Measurements from ENCODE around the gene RABEPK.
"Not testable (repeated sequence)": the region's sequence is repeated elsewhere in the genome, so short reads cannot be mapped to it uniquely, and the experiment has no call there.

Gene RABEPK

GRCh38 chr9:125214186-125214585 is 13.8 kb downstream of the RABEPK start:
- H3K36me3 Mint-ChIP-seq (ENCODE audit: insufficient read depth) = peaks cover 33% of the 10 kb centered on the region
- H3K4me3 Mint-ChIP-seq = no peak overlapping the region
- H3K27me3 Mint-ChIP-seq = no peaks in the 10 kb centered on the region

GRCh38 chr9:125218621-125219020 is 18.3 kb downstream of the RABEPK start:
- DNase-seq (ENCODE audit: low spot score in 2 of 2) (no peak), ATAC-seq (replicated peaks; ENCODE audit: extremely low read depth, poor library complexity, severe bottlenecking) (no peak)
- H3K36me3 Mint-ChIP-seq (ENCODE audit: insufficient read depth) = peaks cover 33% of the 10 kb centered on the region
- no peaks in the 10 kb centered on the region for H3K27me3 Mint-ChIP-seq
- H3K4me1 Mint-ChIP-seq = no peaks in the 10 kb centered on the region
- no peak overlapping the region for H3K4me3 Mint-ChIP-seq
- H3K9me3 Mint-ChIP-seq = no peaks in the 10 kb centered on the region
- no peak overlapping the region for H3K27ac Mint-ChIP-seq (ENCODE audit: low read depth)

More at GRCh38 chr9:125214186-125214585, 13.8 kb downstream of the RABEPK start:
- H3K27ac Mint-ChIP-seq (ENCODE audit: low read depth) = no peak overlapping the region
- no peak for DNase-seq (ENCODE audit: low spot score in 2 of 2)
- no peaks in the 10 kb centered on the region for H3K9me3 Mint-ChIP-seq
- no peak for ATAC-seq (replicated peaks; ENCODE audit: extremely low read depth, poor library complexity, severe bottlenecking)
- no peaks in the 10 kb centered on the region for H3K4me1 Mint-ChIP-seq

GRCh38 chr9:125224858-125225257 is 24.5 kb downstream of the RABEPK start:
- H3K27me3 Mint-ChIP-seq; H3K4me1 Mint-ChIP-seq; H3K9me3 Mint-ChIP-seq; DNase-seq (ENCODE audit: low spot score in 2 of 2); H3K27ac Mint-ChIP-seq (ENCODE audit: low read depth); H3K4me3 Mint-ChIP-seq; ATAC-seq (replicated peaks; ENCODE audit: extremely low read depth, poor library complexity, severe bottlenecking): not testable (repeated sequence)
- H3K36me3 Mint-ChIP-seq (ENCODE audit: insufficient read depth) = peaks cover 34% of the 10 kb centered on the region

- DNase-seq (ENCODE audit: low spot score in 2 of 2) (no peak), ATAC-seq (replicated peaks; ENCODE audit: extremely low read depth, poor library complexity, severe bottlenecking) (no peak)
- H3K27ac Mint-ChIP-seq (ENCODE audit: low read depth) = no peak overlapping the region
- H3K4me1 Mint-ChIP-seq = no peaks in the 10 kb centered on the region
- peaks cover 30% of the 10 kb centered on the region for H3K36me3 Mint-ChIP-seq (ENCODE audit: insufficient read depth)
- H3K27me3 Mint-ChIP-seq = no peaks in the 10 kb centered on the region
- no peak overlapping the region for H3K4me3 Mint-ChIP-seq
- H3K9me3 Mint-ChIP-seq = no peaks in the 10 kb centered on the region
Observed at GRCh38 chr9:125227761-125228160, 27.4 kb downstream of the RABEPK start.

GRCh38 chr9:125233678-125234077 is 33.3 kb downstream of the RABEPK start:
- Mint-ChIP-seq H3K27ac (ENCODE audit: low read depth) (no peak overlapping the region), H3K9me3 (no peaks in the 10 kb centered on the region), H3K4me1 (peaks cover 30% of the 10 kb centered on the region), H3K4me3 (no peak overlapping the region), H3K36me3 (ENCODE audit: insufficient read depth) (peaks cover 66% of the 10 kb centered on the region), H3K27me3 (no peaks in the 10 kb centered on the region)
- DNase-seq (ENCODE audit: low spot score in 2 of 2) (no peak), ATAC-seq (replicated peaks; ENCODE audit: extremely low read depth, poor library complexity, severe bottlenecking) (no peak)

GRCh38 chr9:125234099-125234498 is 33.8 kb downstream of the RABEPK start:
- DNase-seq (ENCODE audit: low spot score in 2 of 2); ATAC-seq (replicated peaks; ENCODE audit: extremely low read depth, poor library complexity, severe bottlenecking); H3K9me3 Mint-ChIP-seq; H3K27me3 Mint-ChIP-seq; H3K4me3 Mint-ChIP-seq; H3K27ac Mint-ChIP-seq (ENCODE audit: low read depth): not testable (repeated sequence)
- H3K4me1 Mint-ChIP-seq = peaks cover 34% of the 10 kb centered on the region
- H3K36me3 Mint-ChIP-seq (ENCODE audit: insufficient read depth) = peaks cover 68% of the 10 kb centered on the region

- peak overlapping the region; percentile 81 for H3K27ac Mint-ChIP-seq (ENCODE audit: low read depth)
- peak overlapping the region; percentile 96 for H3K4me3 Mint-ChIP-seq
- peaks cover 38% of the 10 kb centered on the region for H3K4me1 Mint-ChIP-seq
- no peaks in the 10 kb centered on the region for H3K9me3 Mint-ChIP-seq
- ATAC-seq (replicated peaks; ENCODE audit: extremely low read depth, poor library complexity, severe bottlenecking) = no peak
- peaks cover 77% of the 10 kb centered on the region for H3K36me3 Mint-ChIP-seq (ENCODE audit: insufficient read depth)
- no peak for DNase-seq (ENCODE audit: low spot score in 2 of 2)
- no peaks in the 10 kb centered on the region for H3K27me3 Mint-ChIP-seq
Observed at GRCh38 chr9:125235804-125236519, 35.6 kb downstream of the RABEPK start.

GRCh38 chr9:125236520-125237159 is 36.3 kb downstream of the RABEPK start:
- ATAC-seq (replicated peaks; ENCODE audit: extremely low read depth, poor library complexity, severe bottlenecking); DNase-seq (ENCODE audit: low spot score in 2 of 2); H3K27me3 Mint-ChIP-seq; H3K9me3 Mint-ChIP-seq: not testable (repeated sequence)
- peaks cover 84% of the 10 kb centered on the region for H3K36me3 Mint-ChIP-seq (ENCODE audit: insufficient read depth)
- peak overlapping the region; percentile 96 for H3K4me3 Mint-ChIP-seq
- peak overlapping the region; percentile 81 for H3K27ac Mint-ChIP-seq (ENCODE audit: low read depth)
- H3K4me1 Mint-ChIP-seq = peaks cover 44% of the 10 kb centered on the region

- DNase-seq (ENCODE audit: low spot score in 2 of 2) = no peak
- H3K27ac Mint-ChIP-seq (ENCODE audit: low read depth) = peak overlapping the region; percentile 99
- H3K27me3 Mint-ChIP-seq = no peaks in the 10 kb centered on the region
- peaks cover 51% of the 10 kb centered on the region for H3K4me1 Mint-ChIP-seq
- ATAC-seq (replicated peaks; ENCODE audit: extremely low read depth, poor library complexity, severe bottlenecking) = no peak
- H3K9me3 Mint-ChIP-seq = no peaks in the 10 kb centered on the region
- H3K4me3 Mint-ChIP-seq = peak overlapping the region; percentile 96
- H3K36me3 Mint-ChIP-seq (ENCODE audit: insufficient read depth) = peaks cover 85% of the 10 kb centered on the region
Observed at GRCh38 chr9:125238127-125238914, 38.0 kb downstream of the RABEPK start.

- ATAC-seq (replicated peaks; ENCODE audit: extremely low read depth, poor library complexity, severe bottlenecking) (no peak), DNase-seq (ENCODE audit: low spot score in 2 of 2) (no peak)
- H3K27me3 Mint-ChIP-seq = no peaks in the 10 kb centered on the region
- H3K9me3 Mint-ChIP-seq = no peaks in the 10 kb centered on the region
- peaks cover 79% of the 10 kb centered on the region for H3K36me3 Mint-ChIP-seq (ENCODE audit: insufficient read depth)
- H3K4me1 Mint-ChIP-seq = peaks cover 51% of the 10 kb centered on the region
- H3K4me3 Mint-ChIP-seq = peak overlapping the region; percentile 96
- H3K27ac Mint-ChIP-seq (ENCODE audit: low read depth) = peak overlapping the region; percentile 99
Observed at GRCh38 chr9:125238915-125239446, 38.6 kb downstream of the RABEPK start.

GRCh38 chr9:125239631-125240597 is 39.6 kb downstream of the RABEPK start:
- ATAC-seq (replicated peaks; ENCODE audit: extremely low read depth, poor library complexity, severe bottlenecking) = no peak
- peaks cover 50% of the 10 kb centered on the region for H3K4me1 Mint-ChIP-seq
- DNase-seq (ENCODE audit: low spot score in 2 of 2) = no peak
- peak overlapping the region; percentile 96 for H3K4me3 Mint-ChIP-seq
- peak overlapping the region; percentile 99 for H3K27ac Mint-ChIP-seq (ENCODE audit: low read depth)
- H3K36me3 Mint-ChIP-seq (ENCODE audit: insufficient read depth) = peaks cover 74% of the 10 kb centered on the region
- no peaks in the 10 kb centered on the region for H3K27me3 Mint-ChIP-seq
- no peaks in the 10 kb centered on the region for H3K9me3 Mint-ChIP-seq

GRCh38 chr9:125240649-125240999 is 40.3 kb downstream of the RABEPK start:
- Mint-ChIP-seq H3K4me1 (peaks cover 43% of the 10 kb centered on the region), H3K4me3 (peak overlapping the region; percentile 96), H3K27ac (ENCODE audit: low read depth) (peak overlapping the region; percentile 99), H3K36me3 (ENCODE audit: insufficient read depth) (peaks cover 67% of the 10 kb centered on the region), H3K9me3 (no peaks in the 10 kb centered on the region), H3K27me3 (no peaks in the 10 kb centered on the region)
- ATAC-seq (replicated peaks; ENCODE audit: extremely low read depth, poor library complexity, severe bottlenecking) = peak; percentile 11
- DNase-seq (ENCODE audit: low spot score in 2 of 2) = no peak

Measured in central memory CD8-positive, alpha-beta T cell (primary cell).